Esophagus muscularis mucosa (tissue), 3 donors: ENCODE data around the gene TMCO4.

Source experiments
- EP300 ChIP-seq: sonication (generic); formaldehyde crosslinking; IDR thresholded peaks from one replicate; pipeline ENCODE4 v1.6.1; 2017; ENCODE audit warnings: antibody characterized with exemption
- POLR2AphosphoS5 ChIP-seq, 2 donors: sonication (generic); formaldehyde crosslinking; IDR thresholded peaks; one replicate each; pipeline ENCODE4 v1.6.1; 2017; ENCODE audit warnings: antibody characterized with exemption in 2 of 2

- no peak for TF ChIP-seq POLR2AphosphoS5 (IDR thresholded peaks at IDR 0.05)
- no peak for TF ChIP-seq EP300
These were observed 96.4 kb downstream of the TMCO4 start for GRCh38 chr1:19703280-19703679.
